Measurements from ENCODE around the gene ELF5.

Gene ELF5

DNA sequence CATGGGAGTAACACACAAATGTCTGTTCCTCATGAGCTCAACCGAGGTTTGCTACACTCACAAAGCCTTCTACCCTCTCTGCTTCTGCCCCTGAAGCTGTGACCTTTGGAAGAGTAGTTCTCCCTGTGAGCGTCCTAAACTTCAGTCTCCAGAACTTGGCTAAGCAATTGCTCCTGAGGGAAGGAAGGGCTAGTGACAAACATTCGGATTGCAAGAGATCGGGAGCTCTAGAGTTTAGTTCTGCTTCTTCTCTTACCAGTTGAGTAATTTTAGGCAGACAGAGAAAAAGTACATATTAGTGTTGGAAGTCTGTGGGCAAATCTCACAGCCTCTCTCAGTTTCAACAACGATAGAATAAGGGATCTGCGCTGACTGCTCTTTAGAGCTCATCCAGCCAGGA is 27.3 kb upstream of the ELF5 start:
- Histone ChIP-seq H3K36me3 (no peaks in the 10 kb centered on the region), H3K4me1 (ENCODE audit: control insufficient read depth in 1 of 2, insufficient read depth in 1 of 2, low read depth in 1 of 2, low read length in 1 of 2) (no peaks in the 10 kb centered on the region), H3K4me3 (ENCODE audit: low read depth in 1 of 2, low read length in 1 of 2) (no peak overlapping the region), H3K9me3 (no peaks in the 10 kb centered on the region), H3K27me3 (peaks cover 65% of the 10 kb centered on the region), H3K27ac (no peak overlapping the region)
- TF ChIP-seq, protein P1, sequence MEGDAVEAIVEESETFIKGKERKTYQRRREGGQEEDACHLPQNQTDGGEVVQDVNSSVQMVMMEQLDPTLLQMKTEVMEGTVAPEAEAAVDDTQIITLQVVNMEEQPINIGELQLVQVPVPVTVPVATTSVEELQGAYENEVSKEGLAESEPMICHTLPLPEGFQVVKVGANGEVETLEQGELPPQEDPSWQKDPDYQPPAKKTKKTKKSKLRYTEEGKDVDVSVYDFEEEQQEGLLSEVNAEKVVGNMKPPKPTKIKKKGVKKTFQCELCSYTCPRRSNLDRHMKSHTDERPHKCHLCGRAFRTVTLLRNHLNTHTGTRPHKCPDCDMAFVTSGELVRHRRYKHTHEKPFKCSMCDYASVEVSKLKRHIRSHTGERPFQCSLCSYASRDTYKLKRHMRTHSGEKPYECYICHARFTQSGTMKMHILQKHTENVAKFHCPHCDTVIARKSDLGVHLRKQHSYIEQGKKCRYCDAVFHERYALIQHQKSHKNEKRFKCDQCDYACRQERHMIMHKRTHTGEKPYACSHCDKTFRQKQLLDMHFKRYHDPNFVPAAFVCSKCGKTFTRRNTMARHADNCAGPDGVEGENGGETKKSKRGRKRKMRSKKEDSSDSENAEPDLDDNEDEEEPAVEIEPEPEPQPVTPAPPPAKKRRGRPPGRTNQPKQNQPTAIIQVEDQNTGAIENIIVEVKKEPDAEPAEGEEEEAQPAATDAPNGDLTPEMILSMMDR (IDR thresholded peaks at IDR 0.05), result no peak

DNA sequence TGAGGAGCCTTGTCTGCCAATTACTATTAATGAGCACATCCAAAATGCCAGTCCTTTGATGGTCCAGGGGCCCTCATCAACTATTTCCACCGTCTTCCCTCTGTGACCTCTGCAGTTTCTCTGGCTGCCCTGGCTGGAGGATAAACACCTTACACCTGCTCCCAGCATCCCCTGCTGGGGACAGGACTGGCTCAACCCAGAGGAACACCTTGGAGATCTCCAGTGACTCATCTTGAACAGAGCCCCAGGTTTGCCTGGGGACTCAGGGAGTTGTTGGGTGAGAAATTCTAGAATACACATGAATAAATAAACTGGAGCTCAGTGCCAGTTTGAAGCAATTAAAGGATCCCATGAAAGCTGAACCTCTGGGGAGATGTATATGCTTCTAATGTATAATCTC is 24.0 kb upstream of the ELF5 start:
- peaks cover 58% of the 10 kb centered on the region for H3K27me3 ChIP-seq
- H3K4me3 ChIP-seq (ENCODE audit: low read depth in 1 of 2, low read length in 1 of 2), result no peak overlapping the region
- no peaks in the 10 kb centered on the region for H3K9me3 ChIP-seq
- H3K36me3 ChIP-seq, result no peaks in the 10 kb centered on the region
- no peak overlapping the region for H3K27ac ChIP-seq
- H3K4me1 ChIP-seq (ENCODE audit: control insufficient read depth in 1 of 2, insufficient read depth in 1 of 2, low read depth in 1 of 2, low read length in 1 of 2), result no peaks in the 10 kb centered on the region
- TF ChIP-seq, protein P1 (IDR thresholded peaks at IDR 0.05), result no peak

DNA sequence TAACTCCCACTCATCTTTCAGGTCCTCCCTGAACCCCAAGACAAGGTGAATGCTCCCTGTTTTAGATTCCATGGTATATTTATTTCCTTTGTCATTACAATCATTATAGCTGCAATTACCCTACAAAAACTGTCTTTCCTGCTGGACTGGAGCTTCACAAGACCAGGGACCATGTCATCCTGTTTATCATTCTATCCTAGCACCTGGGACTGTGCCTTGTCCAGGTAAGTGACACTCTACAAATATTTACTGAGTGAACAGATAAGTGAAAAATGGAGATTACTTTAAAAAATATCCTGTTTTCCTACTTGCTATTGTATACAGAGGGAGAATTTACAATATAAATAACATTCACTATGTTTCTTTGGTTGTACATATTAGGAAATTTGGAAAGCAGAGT is 22.5 kb upstream of the ELF5 start:
- TF ChIP-seq, protein P1 (IDR thresholded peaks at IDR 0.05), result no peak
- no peak overlapping the region for H3K4me3 ChIP-seq (ENCODE audit: low read depth in 1 of 2, low read length in 1 of 2)
- H3K4me1 ChIP-seq (ENCODE audit: control insufficient read depth in 1 of 2, insufficient read depth in 1 of 2, low read depth in 1 of 2, low read length in 1 of 2), result no peaks in the 10 kb centered on the region

DNA sequence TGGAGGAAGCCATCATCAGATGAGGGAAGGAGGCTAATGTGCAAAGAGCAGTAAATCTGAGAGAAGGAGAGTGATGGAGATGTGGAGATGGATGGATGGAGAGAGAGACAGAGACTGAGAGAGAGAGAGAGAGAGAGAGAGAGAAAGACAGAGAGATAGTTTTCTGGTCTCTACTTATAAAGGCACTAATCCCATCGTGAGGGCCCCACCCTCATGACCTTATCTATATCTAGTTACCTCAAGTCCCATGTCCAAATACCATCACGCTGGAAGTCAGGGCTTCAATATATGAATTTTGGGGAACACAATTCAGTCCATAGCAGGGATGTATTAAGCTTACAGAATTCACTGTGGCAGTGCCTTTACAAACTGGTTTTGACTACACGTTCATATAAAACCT is 21.2 kb upstream of the ELF5 start:
- TF ChIP-seq, protein P1 (IDR thresholded peaks at IDR 0.05), result no peak
- Histone ChIP-seq H3K4me3 (ENCODE audit: low read depth in 1 of 2, low read length in 1 of 2) (no peak overlapping the region), H3K4me1 (ENCODE audit: control insufficient read depth in 1 of 2, insufficient read depth in 1 of 2, low read depth in 1 of 2, low read length in 1 of 2) (no peaks in the 10 kb centered on the region), H3K36me3 (no peaks in the 10 kb centered on the region), H3K9me3 (no peaks in the 10 kb centered on the region), H3K27ac (no peak overlapping the region), H3K27me3 (peaks cover 30% of the 10 kb centered on the region)

More for the DNA sequence above, 22.5 kb upstream of the ELF5 start:
- H3K27ac ChIP-seq, result no peak overlapping the region
- peaks cover 42% of the 10 kb centered on the region for H3K27me3 ChIP-seq
- no peaks in the 10 kb centered on the region for H3K36me3 ChIP-seq
- no peaks in the 10 kb centered on the region for H3K9me3 ChIP-seq

DNA sequence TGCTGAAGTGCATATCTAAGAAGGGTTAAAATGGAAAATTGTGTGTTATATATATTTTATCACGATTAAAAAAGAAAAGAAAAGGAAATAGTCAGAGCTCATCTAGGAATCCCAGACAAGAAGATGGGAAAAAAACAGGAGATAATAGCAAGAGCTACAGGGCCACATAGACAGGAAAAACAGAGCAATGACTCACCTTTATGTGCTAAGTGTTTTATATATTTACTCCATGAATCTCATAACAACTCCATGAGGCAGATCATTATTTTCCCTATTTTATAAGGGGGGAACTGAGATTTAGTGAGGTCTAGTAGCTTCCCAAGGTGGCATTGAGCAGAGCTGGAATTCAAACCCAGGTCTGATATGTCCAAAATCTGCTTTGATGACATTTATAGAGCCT is 18.1 kb upstream of the ELF5 start:
- Histone ChIP-seq H3K27ac (no peak overlapping the region), H3K27me3 (peaks cover 2% of the 10 kb centered on the region), H3K36me3 (no peaks in the 10 kb centered on the region), H3K4me1 (ENCODE audit: control insufficient read depth in 1 of 2, insufficient read depth in 1 of 2, low read depth in 1 of 2, low read length in 1 of 2) (no peaks in the 10 kb centered on the region), H3K4me3 (ENCODE audit: low read depth in 1 of 2, low read length in 1 of 2) (no peak overlapping the region), H3K9me3 (no peaks in the 10 kb centered on the region)
- TF ChIP-seq, protein P1 (IDR thresholded peaks at IDR 0.05), result no peak

All from neutrophil (primary cell).